ENCODE results near the gene LCN9.

GRCh38 chr9:135650408-135650807 is 12.7 kb upstream of the LCN9 start:
- TF ChIP-seq POLR2AphosphoS5 (IDR thresholded peaks at IDR 0.05; ENCODE audit: low read depth, low read length) (no peak), POLR2A (IDR thresholded peaks at IDR 0.05; ENCODE audit: low read depth, low read length) (no peak)

Data from GM12892 (cell line).